Dermis blood vessel endothelial cell (primary cell): ENCODE results near the gene ANKRD40CL. TPM values are rescaled to one million over a fixed set of nuclear protein-coding genes. Genes with fewer than 3 reads are reported as not detected.
"Not testable (repeated sequence)": the region's sequence is repeated elsewhere in the genome, so short reads cannot be mapped to it uniquely, and the experiment has no call there.

ENCODE experiments used
- DNase-seq: peaks from one replicate; pipeline ENCODE4 v3.0.0; 2010
- total RNA-seq: library from RNA; depleted of rRNA; stranded (reverse); fragments of >200 nt; gene quantifications from 2 replicates; pipeline ENCODE4 v1.2.3, GENCODE V29; 2014

ANKRD40CL gene
- total RNA-seq: not detected in 2 replicates

- DNase-seq: no peak
Measured at GRCh38 chr17:50767446-50767845, at the start of gene ANKRD40CL. TSS of gene ANKRD40CL (minus strand) at chr17:50767518. CDS start at chr17:50766913, 605 bp downstream.

- DNase-seq: no peak
Measured at GRCh38 chr17:50816271-50816670, 49.0 kb upstream of the ANKRD40CL start.

DNA sequence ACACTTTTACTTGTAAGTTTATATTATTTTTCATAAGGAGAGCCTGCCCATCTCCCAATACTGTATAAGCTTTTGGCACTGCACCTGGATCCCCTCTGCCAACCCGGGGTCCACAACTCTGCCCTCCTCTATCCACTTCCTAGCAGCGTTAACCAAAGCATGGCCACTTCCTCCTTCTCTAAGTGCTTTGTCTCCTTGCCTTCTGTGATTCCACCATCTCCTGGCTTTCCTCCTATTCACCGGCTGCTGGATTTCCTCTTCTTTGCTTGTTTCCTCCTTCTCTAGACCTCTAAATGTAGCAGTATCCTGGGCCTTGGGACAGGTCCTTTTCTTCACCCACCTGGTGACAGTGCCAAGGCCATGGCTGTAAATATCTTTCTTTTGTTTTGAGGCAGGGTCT lies 48.1 kb upstream of the ANKRD40CL start:
- no peak for DNase-seq

- DNase-seq: no peak
Measured at GRCh38 chr17:50813583-50813982, 46.3 kb upstream of the ANKRD40CL start.

DNA sequence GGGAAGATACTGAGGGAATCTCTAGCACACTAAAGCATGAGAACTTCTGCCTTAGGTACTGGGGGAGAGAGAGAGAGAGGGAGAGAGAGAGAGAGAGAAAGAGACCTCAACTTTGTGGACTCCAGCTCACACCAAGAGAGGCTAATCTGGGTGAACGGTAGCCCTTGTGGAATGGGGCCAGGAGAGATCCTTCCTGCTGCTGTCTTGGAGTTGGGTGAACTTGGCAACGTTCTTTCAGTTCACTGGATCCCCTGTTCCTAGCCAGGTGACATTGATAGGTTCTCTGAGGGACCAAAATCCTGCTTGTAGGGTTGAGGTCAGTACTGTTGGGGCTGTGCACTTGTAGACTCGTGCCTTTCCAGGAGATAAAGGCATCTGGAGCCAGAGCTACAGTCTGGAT lies 41.6 kb upstream of the ANKRD40CL start:
- no peak for DNase-seq

- DNase-seq: no peak
Measured at GRCh38 chr17:50808413-50808812, 41.1 kb upstream of the ANKRD40CL start.

GRCh38 chr17:50807675-50808074 lies 40.4 kb upstream of the ANKRD40CL start:
- no peak for DNase-seq

DNA sequence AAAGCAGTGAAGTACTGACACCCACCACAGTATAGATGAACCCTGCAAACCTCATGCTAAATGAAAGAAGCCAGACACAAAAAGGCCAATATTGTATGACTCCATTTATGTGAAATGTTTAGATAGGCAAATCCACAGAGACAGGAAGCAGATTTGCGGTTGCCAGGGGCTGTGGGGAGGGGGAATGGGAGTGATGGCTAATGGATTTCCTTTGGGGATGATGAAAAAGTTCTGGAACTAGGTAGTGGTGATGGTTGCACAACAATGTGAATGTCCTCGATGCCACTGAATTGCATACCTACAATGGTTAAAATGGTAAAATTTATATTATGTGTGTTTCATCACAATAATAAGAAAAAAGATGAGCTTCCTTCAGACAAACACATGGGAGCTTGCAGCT lies 39.7 kb upstream of the ANKRD40CL start:
- DNase-seq: no peak

- no peak for DNase-seq
Measured at GRCh38 chr17:50806141-50806643, 38.9 kb upstream of the ANKRD40CL start.

DNA sequence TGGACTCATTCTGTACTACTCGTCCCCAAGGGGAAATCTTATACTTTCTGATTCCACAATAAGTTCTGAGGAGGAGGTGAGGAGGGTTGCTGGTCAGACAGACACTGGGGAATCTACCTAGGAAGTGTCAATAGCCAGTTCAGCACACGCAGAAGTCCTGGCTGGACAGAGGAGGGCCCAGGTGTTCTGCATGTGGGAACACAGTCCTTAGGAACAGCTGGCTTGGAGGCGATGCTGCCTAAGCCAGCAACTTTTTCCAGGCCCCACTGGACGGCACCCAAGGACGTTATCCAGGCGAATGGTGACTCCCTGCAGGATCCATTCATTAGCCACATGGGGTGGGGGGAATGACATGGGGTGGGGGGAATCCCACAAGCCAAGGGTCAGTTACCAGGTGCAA lies 38.2 kb upstream of the ANKRD40CL start:
- DNase-seq: no peak

GRCh38 chr17:50804749-50805475 lies 37.6 kb upstream of the ANKRD40CL start:
- not testable (repeated sequence) for DNase-seq

- DNase-seq: no peak
Measured at GRCh38 chr17:50803676-50804075, 36.4 kb upstream of the ANKRD40CL start.

DNA sequence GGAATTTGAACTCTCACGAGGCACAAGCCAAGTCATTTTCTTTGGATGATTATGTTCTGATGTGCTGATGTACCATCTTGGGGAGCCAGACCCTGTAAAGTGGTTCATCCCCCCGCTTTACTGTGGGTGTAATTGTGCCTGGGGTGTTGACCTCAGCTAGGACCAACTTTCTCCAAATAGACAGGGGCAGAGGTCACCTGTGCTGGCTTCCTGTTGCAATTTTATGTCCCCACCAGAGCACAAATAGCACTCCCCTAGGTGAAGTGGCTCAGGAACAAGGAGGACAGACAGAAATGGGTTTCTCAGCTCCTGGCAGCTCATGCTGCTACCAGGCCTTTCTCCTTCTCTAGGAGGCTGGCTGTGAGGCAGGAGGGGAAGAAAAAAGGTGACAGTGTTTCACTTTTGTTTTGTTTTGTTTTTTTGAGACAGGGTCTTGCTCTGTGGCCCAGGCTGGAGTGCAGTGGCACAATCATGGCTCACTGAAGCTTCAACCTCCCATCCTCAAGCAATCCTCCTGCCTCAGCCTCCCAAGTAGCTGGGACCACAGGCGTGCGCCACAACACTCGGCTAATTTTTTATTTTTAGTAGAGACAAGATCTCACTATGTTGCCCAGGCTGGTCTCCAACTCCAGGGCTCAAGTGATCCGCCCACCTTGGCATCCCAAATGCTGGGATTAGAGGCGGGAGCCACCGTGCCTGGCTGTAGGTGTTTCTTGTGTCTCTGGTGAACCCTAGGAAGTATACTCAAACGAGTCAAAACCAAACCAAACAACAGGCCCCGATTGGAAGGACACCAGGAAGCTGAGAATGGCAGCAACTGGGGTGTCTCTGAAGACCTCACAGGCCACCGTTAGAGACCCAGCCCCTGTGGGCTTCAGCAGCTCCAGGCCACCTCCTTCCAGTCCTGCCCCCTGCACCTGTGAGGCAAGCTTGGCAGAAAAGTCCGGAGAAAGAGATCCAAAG lies 35.6 kb upstream of the ANKRD40CL start:
- DNase-seq: no peak

GRCh38 chr17:50800196-50800700 lies 32.9 kb upstream of the ANKRD40CL start:
- DNase-seq: no peak

- DNase-seq: no peak
Measured at GRCh38 chr17:50799582-50799981, 32.3 kb upstream of the ANKRD40CL start.

DNA sequence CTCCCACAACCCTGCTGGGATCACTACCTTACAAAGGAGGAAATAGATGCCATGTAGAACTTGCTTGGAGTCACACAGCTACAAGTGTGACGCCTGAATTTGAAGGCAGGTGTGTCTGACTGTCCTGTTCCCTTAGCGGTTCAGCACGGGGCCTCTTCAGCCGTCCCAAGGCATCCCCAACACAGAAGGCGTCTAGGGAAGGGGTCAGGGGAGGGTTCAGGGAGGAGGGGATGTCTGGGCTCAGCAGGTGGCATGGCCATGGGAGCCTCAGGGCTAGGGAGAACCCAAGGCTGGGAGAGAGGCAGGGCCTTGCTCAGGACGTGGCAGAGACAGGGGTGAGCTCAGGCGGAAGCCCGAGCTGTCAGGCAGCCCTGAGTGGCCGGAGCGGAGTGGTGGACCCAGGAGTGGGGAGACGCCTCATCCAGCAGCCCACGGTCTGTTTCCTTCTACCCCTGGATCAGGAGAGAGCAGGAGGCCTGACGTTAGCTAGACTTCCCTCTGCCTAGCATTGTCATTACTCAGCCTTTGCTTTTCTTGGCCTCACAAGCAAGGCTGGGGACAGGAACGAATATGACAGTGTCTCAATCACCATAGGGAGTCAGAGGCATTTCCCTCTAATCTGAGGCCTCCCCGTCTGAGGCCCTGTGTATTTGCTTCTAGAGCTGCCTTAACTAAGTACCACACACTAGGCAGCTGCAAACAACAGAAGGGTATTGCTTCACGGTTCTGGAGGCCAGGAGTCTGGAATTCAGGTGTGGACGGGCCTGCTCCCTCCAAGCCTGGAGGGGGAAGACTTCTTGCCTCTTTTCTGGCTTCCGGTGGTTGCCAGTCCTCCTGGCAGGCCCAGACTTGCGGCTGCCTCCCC lies 31.3 kb upstream of the ANKRD40CL start:
- DNase-seq: no peak

GRCh38 chr17:50797135-50797810 lies 30.0 kb upstream of the ANKRD40CL start:
- peak; percentile 34 for DNase-seq

DNA sequence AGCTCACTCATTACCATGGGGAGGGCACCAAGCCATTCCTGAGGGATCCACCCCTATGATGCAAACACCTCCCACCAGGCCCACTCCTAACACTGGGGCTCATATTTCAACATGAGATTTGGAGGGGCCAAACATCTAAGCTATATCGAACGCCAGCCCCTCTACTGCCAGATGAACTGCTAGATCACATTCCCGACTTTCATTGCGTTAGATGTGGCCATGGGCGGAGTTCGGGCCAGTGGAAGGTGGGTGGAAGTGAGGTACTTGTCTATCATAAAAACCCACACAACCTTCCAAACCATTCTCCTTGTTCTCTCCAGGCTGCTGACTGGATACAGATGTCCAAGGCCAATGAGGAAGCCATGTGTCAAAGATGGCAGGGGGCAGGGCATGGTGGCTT lies 27.0 kb upstream of the ANKRD40CL start:
- no peak for DNase-seq

DNA sequence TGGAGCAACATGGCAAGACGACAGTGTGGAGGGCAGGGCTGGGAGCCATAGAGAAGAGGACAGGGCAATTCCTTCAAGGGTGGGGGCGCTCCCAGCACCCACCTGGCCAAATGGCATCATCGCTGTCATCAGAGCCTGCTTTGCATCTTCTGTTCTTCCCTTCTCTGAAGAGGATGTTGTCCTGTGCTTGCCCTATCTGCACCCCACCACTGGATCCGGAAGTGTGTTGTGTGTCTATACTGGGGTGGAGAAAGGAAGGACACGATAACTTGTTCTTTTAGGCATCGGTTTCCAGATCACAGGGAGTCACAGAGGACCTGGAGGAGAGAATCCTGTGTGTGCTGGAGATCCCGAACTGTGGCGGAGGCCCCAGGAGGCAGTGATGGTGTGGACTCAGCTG lies 25.7 kb upstream of the ANKRD40CL start:
- no peak for DNase-seq

GRCh38 chr17:50792132-50792531 lies 24.8 kb upstream of the ANKRD40CL start:
- no peak for DNase-seq

DNA sequence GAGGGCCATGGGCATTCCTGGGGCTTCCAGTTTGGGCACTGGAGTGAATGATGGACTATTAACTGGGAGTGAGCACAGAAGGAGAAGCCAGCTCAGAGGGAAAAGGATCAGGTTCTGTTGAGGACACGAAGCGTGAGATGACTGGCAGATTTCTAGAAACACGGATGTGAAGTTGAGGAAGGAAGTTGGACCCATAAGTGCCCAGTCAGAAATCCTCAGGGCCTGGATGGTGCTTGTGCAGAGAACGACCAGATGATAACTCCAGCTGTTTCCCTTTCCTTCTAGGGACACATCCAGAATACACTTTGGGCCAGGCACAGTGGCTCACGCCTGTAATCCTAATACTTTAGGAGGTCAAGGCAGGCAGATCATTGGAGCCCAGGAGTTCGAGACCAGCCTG lies 23.3 kb upstream of the ANKRD40CL start:
- DNase-seq: peak; percentile 20

DNA sequence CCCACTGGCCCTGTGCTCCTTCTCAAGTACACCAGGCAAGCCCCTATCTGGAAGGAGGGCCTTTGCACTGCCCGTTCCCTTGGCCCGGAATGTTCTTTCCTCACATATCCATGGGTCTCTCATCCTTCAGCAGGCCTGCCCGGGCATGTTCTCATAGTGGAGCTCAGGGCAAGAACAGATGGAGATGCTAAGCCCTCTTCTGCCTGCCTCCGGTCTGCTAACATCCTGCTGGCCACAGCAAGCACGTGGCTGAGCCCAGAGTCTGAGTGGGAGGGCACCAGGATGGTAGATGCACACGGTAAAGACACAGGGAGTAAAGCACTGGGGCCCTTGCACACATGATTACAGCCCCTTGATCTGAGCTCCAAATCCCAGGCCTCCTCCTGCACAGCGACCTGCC lies 19.8 kb upstream of the ANKRD40CL start:
- DNase-seq: no peak
